NT2/D1 (cell line): Measurements from ENCODE around the gene TDRD9.

Experiments used
- SUZ12 ChIP-seq: IDR thresholded peaks from 2 replicates; pipeline ENCODE4 v1.6.1; 2011; ENCODE audit not compliant: insufficient read length, insufficient read depth; ENCODE audit errors: extremely low read depth
- YY1 ChIP-seq: IDR thresholded peaks from 2 replicates; pipeline ENCODE4 v1.6.1; 2011; ENCODE audit not compliant: insufficient read length, insufficient read depth
- ZNF274 ChIP-seq: IDR thresholded peaks from 2 replicates; pipeline ENCODE4 v1.6.1; 2011; ENCODE audit warnings: mild to moderate bottlenecking, low read depth, low read length

DNA sequence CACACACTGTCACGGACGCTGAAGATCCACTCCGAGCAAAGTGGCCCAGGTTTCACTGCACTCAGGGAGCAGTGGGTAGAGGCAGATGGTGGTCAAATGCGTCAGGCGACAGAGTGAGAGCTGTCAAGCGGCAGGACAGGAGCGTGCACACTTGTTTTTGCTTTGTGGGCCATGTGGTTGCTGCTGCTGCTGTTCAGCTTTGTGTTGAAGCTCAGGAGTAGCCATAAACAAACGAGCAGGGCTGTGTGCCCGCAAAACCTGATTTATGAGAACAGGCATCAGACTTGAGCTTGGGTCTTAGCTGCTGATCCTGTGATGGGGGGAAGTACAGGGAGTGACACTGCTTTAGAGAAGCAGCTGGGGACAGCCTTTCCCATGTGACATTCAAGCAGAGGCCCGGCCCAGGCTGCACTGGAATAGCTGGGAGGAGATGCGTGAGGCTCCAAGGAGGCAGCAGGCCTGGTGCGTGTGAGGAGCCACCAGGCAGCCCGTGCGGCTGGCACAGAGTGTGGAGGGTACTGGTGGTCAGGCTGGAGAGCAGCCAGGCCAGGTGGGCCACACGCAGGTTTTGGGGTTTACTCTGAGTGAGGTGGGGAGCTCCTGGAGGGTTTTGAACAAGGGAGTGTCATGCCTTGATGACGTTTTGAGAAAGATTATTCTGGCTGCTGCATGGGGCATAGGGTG is 126.1 kb downstream of the TDRD9 start:
- no peak for TF ChIP-seq ZNF274
- no peak for TF ChIP-seq YY1
- TF ChIP-seq SUZ12, result no peak
